Measurements from ENCODE around the gene ZBTB22.

- TF ChIP-seq CTCF (IDR thresholded peaks at IDR 0.05; ENCODE audit: borderline replicate concordance, extremely low read depth, low read length, poor library complexity, severe bottlenecking) (no peak), EZH2 (IDR thresholded peaks at IDR 0.05; ENCODE audit: borderline replicate concordance, low read depth, low read length, severe bottlenecking) (no peak)
These were observed 19.0 kb upstream of the ZBTB22 start for GRCh38 chr6:33336495-33336894.
